Activated CD8-positive, alpha-beta memory T cell treated with anti-CD3 and anti-CD28 coated beads for 1 hour (primary cell): ENCODE measurements around the gene NAA38.

Source experiments
- DNase-seq, 2 donors: peaks; one replicate each; pipeline ENCODE4 v3.0.0-alpha.2; 2020; ENCODE audit warnings: low read depth in 1 of 2; ENCODE audit errors: extremely low read depth in 1 of 2

Gene NAA38

GRCh38 chr17:7841915-7842379, 15.4 kb downstream of the NAA38 start:
- peak; percentile 75 to 76 for DNase-seq

- DNase-seq: peak; percentile 88 to 91
Measured at GRCh38 chr17:7841396-7841914, 15.9 kb downstream of the NAA38 start.

GRCh38 chr17:7840875-7841274, 16.5 kb downstream of the NAA38 start:
- DNase-seq: no peak

- no peak for DNase-seq
Measured at GRCh38 chr17:7840441-7840840, 16.9 kb downstream of the NAA38 start.

- DNase-seq: no peak
Measured at GRCh38 chr17:7839876-7840261, 17.5 kb downstream of the NAA38 start.

GRCh38 chr17:7839190-7839875, 18.0 kb downstream of the NAA38 start:
- no peak for DNase-seq

GRCh38 chr17:7838090-7839075, 19.0 kb downstream of the NAA38 start:
- no peak for DNase-seq

GRCh38 chr17:7837408-7838088, 19.8 kb downstream of the NAA38 start:
- DNase-seq: no peak

GRCh38 chr17:7836596-7837407, 20.6 kb downstream of the NAA38 start:
- no peak for DNase-seq

GRCh38 chr17:7835814-7836595, 21.4 kb downstream of the NAA38 start:
- no peak for DNase-seq

- peak; percentile 74 to 86 for DNase-seq
Measured at GRCh38 chr17:7834957-7835813, 22.2 kb downstream of the NAA38 start.

GRCh38 chr17:7834542-7834956, 22.8 kb downstream of the NAA38 start:
- DNase-seq: no peak

- peak; percentile 75 to 77 for DNase-seq
Measured at GRCh38 chr17:7833795-7834541, 23.4 kb downstream of the NAA38 start, which contains the start of gene KDM6B. KDM6B (plus strand) TSS chr17:7834217; CDS start chr17:7845555, 11,338 bp downstream.

GRCh38 chr17:7833011-7833794, 24.2 kb downstream of the NAA38 start:
- no peak for DNase-seq

- DNase-seq: no peak
Measured at GRCh38 chr17:7832431-7832830, 24.9 kb downstream of the NAA38 start.

- DNase-seq: no peak
Measured at GRCh38 chr17:7831233-7831632, 26.1 kb downstream of the NAA38 start.

GRCh38 chr17:7830616-7831015, 26.7 kb downstream of the NAA38 start:
- DNase-seq: no peak
